HG03442 (cell line): ENCODE measurements around the gene CELSR1.

Source experiments
- ATAC-seq: cut with Tn5 transposase; IDR thresholded peaks from one replicate; pipeline ENCODE4 v1.9.1; 2021; ENCODE audit warnings: mild to moderate bottlenecking, moderate library complexity; ENCODE audit not compliant: unreplicated experiment

CELSR1 gene

DNA sequence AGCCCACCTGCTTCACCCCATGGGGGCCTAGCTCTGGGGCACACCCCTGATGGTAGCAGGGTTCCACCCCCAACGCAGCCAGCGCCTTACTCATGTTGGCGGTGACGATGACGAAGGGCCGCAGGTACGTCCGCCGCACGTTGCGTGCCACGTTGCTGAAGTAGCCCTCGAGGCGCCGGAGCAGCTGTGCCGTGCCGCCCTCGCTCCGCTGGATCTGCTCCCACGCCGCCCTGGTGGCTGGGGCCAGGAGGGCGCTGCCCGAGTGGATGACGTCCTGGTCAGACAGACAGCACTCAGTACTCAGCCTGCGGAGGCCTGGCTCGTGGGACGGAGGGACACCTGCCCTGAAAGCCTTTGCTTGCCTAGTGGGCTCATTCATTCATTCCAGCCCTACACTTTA lies 151.1 kb downstream of the CELSR1 start:
- no peak for ATAC-seq

GRCh38 chr22:46382524-46382923 lies 154.9 kb downstream of the CELSR1 start:
- ATAC-seq, result no peak

GRCh38 chr22:46381731-46382130 lies 155.7 kb downstream of the CELSR1 start:
- no peak for ATAC-seq

GRCh38 chr22:46381142-46381541 lies 156.3 kb downstream of the CELSR1 start:
- no peak for ATAC-seq

GRCh38 chr22:46380581-46380980 lies 156.8 kb downstream of the CELSR1 start:
- no peak for ATAC-seq

DNA sequence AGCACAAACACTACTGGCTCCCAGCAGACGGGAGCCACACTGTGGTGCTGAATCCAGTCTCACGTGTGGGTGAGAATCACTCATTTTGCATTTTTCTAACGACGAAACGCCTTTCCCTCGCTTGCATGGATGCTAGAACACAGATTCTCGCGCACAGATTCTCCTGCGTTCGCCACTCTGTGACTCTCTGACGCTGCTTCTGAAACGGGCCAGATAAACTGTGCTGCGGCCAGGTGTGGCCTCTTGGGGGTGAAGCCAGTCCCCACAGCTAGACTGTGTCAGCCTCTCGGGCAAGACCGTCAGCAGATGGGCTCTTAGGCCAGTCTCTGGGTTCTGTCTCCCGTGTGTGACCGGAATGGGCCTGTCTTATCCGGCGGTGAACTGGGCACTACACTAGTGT lies 157.4 kb downstream of the CELSR1 start:
- ATAC-seq, result no peak

DNA sequence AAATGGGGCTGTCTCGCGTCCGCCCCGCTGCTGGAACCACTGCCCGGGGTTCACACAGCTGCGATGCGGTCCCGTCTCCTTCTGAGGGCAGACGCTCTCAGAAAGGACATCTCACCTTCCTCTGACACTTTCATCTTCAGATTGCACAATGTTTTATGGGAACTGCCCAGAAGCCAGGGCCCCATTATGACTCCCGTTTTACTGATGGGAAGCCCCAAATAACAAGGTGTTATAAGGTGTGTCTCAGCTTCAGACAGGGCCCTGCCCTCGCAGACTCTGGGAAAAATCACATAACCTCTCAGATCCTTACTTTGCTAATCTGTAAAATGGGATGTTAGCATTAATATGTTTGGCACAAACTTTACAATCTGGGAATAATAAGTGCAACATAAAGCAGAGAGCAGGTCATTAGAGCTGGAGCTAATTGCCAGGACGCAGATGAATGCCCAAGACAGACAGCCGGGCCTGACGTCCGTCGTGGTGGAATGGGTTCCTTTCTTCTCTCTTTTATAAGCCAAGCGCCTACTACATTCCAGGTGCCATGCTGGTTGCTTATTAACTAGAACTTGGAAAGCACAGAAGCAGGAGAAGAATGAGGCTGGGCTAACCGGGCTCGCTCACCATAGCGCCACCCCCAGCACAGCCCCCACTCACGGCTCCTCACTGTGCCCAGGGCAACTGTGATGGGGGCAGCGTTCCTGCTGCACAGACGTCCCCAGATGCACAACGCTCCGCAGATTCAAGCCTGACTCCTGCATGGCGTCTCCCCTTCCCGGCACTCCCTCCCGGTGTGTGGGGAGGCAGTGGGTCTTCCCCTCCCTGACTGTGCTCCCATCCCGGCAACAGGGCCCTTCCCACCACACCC lies 158.1 kb downstream of the CELSR1 start:
- no peak for ATAC-seq

- no peak for ATAC-seq
These were observed 158.9 kb downstream of the CELSR1 start for GRCh38 chr22:46378426-46379065.

DNA sequence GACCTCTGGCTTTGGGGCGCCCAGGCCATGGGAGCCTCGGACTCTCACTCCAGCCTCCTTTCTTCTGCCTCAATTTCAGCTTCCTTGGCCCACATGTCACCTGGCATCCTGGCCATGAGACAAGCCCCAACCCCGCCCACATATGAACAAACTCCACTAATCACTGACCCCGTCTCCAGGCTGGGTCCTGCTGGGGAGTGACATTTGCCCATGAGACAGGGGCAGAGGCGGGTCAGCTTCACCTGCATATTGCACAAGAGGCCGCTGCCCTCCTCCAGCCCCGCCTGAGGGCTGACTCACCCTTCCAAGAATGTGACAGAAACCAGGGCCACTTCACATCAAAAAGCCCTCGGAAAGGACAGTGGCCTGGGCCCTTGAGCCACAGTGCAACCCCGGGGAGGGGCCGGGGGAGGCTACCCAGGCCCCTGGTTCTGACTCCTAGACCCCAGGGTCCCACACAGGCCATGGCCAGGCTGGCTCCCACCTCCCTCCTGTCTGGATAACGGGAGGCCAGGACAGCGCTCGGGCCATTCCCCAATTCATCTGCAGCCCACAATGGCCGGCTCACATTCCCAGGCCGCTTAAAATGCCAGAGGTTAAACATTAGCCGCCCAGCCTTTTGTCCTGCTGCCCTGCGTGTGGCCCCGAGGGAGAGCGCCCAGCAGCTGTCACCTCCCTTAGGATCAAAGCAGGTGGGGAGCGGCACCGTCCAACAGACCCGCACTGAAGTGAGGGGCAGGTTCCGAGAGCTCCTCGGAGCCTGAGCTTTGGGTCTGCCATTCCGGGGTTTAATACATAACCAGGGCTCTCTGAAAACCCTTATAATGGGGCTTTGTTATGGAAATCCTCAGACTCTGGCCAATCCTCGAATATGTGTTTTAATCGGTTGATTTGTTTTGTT lies 159.6 kb downstream of the CELSR1 start:
- ATAC-seq, result no peak

DNA sequence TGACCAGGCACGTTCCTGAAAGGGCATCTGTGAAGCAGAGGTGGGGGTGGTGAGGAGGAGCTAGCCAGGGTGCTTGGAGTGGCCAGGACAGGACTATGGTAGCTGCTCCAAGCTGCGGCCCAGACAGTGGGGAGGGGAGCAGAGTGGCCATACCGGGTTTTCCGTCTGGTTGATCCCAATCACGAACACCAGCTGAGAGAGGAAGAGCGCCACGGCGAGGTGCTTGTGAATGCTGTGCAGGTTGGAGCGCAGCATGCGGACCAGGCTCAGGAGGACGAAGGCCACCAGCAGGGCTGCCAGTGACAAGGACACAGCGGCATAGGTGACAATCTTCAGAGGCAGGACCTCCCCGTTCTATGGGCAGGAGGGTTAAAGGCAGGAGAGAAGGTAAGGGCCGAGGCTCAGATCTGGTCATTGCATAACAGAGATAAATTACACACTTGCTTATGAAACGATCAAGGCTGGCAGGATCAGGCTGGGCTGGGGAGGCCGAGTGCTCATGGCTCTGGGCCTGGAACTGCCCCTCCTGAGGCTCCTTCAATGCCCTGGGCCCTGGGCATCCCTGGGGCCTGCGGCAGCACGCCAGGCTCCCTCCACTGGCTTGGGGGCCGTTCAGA lies 160.4 kb downstream of the CELSR1 start:
- no peak for ATAC-seq

DNA sequence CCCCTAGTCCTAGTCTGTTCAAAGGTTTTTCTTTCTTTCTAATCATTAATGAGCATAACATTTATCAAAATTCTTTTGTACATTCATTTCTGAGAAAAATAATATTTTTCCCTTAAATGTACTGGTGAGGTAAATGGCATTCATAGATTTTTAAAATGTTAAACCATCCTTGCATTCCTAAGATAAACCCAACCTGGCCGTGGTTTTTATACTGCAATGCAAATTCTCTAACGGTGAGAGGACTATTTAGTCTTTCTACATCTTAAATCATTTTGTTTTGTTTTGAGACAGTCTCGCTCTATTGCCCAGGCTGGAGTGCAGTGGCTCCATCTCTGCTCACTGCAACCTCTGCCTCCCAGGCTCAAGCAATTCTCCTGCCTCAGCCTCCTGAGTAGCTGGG lies 161.3 kb downstream of the CELSR1 start:
- no peak for ATAC-seq

GRCh38 chr22:46374663-46375474 lies 162.6 kb downstream of the CELSR1 start:
- ATAC-seq, result no peak

DNA sequence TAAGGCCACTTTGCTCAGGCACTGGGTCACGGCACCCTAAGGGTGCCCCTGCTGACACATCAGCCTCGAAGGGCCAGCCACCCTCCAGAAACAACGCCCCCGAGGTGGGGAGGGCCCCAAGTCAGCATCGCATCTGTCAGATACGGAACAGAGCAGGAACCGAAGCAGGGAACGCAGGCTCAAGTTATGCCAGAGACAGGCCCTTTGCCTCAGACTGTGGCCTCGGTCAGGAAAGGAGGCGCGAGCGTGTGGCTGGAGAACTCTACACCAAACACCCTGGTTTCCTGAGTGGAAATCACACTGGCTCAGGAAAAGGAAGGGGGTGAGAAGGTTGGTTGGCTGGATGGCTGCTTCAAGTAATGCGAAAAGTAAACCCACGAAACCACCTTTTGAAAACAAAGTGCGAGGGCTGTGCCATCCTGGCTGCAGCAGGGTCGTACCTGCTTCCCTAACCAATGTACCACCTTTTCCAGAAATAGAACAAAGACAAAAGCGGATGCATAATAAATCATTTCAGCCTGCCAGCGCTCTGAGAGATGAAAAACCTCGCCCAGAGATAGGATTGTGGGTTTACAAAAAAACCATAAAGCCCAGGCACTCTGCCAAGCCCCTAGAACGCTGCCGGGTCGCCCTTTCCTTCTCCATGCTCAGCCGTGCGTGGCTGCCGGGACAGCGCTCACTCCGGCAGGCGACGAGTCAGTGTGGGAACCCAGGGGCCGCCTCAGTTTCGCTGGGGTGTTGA lies 163.3 kb downstream of the CELSR1 start:
- ATAC-seq, result no peak

GRCh38 chr22:46373159-46373558 lies 164.3 kb downstream of the CELSR1 start:
- ATAC-seq, result no peak

DNA sequence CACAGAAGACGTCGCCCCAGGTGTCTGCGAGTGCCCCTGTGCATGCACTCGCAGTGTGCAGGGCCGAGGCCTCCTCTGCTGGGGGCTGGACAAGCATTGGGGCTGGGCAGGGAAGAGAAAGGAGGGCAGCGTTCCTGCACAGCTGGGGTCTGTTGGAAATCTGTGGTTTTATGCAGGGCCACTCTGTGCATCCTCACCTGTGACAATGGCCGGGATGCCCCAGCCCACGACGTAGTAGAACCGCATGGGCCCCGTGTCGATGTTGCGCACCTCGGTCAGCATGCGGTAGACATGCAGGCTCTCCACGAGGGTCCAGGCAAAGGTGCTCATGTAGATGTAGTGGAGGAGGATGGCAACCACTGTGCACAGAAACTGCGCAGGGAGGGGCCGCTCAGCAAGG lies 164.7 kb downstream of the CELSR1 start:
- ATAC-seq, result no peak

DNA sequence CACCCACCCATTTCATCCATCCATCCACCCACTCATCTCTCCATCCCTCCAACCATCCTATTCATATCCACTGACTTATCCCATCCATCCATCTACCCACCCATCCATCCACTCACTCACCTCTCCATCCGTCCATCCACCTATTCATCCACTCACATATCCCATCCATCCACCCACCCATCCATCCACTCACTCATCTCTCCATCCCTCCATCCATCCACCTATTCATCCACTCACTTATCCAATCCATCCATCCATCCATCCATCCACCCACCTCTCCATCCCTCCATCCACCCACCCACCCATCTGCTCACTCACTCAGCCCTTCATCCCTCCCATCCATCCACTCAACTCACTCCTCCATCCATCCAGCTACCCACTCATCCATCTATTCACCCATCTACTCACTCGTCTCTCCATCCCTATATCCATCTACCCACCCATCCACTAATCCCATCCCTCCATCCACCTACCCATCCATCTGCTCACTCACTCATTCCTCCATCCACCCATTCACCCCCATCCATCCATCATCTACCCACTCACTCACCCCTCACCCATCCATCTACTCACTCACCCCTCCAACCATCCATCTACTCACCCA lies 165.7 kb downstream of the CELSR1 start:
- ATAC-seq, result no peak

DNA sequence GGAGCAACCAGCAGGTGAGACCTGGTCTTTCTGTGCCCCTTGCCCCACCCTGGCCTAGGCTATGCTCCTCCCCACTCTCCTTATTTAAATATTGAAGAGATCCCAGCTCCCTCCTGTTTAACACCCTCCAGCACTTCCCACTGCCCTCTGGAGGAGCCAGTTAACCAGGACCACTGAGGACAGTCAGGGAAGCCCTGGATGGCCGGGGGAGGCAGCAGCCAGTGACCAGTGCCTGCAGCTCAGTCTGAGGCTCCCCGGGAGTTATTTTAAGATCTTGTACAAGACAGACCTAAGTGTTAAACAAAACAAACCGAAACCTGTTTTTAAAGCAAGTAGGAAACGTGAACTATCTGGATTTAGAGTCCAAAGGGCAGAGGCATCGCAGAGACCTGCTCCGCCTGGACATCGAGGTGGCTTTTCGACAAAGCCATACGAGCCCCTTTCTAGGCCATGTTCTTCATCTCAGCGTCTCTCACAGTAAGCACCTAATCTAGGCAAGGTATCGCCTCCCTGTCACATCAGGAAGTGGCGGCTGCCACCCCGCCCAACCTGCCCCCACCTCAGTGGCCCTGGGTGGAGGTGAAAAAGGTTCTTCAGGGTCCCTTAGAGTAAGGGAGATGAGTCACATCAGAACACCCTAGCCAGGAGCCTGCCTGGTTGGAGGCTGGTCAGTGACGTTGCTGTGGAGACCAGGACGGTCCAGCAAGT lies 166.7 kb downstream of the CELSR1 start:
- ATAC-seq, result no peak
